RCC 7860 (cell line): Measurements from ENCODE around the gene RNF8.
"Not testable (repeated sequence)": the region's sequence is repeated elsewhere in the genome, so short reads cannot be mapped to it uniquely, and the experiment has no call there.

Experiments
- DNase-seq: peaks from one replicate; pipeline ENCODE4 v3.0.0-alpha.2; 2015; ENCODE audit warnings: low spot score
- FAIRE-seq: peaks from 2 replicates; lab custom pipeline; 2012; peaks lifted over from hg19 to GRCh38; lab: Jason Lieb, UNC

RNF8 gene

DNA sequence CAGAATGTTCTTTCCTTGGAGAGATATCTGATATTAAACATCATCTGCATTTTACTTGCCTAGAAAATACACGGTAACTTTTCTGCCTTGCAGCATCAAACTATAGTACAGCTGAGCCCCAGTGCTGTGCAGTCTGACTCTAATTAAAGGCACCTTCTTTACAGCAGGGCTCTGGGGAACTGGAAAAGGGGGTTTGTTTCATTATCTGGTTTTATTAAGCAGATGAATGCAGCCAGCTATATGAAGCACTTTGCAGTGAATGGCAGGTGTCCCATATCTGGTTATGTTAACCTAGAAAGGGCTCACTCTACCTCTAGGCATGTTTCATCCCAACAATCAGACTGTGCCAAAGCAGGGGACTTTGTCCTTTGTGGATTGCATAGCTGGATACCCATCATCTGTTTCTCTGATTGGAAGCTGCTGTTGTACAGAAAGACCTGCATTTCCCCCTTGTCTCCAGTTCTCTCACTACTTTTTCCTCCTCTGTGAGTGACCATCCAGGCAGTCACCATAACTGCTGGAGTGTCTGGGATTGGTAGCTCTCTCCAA lies 39.7 kb downstream of the RNF8 start:
- no peak for DNase-seq
- FAIRE-seq: no peak

DNA sequence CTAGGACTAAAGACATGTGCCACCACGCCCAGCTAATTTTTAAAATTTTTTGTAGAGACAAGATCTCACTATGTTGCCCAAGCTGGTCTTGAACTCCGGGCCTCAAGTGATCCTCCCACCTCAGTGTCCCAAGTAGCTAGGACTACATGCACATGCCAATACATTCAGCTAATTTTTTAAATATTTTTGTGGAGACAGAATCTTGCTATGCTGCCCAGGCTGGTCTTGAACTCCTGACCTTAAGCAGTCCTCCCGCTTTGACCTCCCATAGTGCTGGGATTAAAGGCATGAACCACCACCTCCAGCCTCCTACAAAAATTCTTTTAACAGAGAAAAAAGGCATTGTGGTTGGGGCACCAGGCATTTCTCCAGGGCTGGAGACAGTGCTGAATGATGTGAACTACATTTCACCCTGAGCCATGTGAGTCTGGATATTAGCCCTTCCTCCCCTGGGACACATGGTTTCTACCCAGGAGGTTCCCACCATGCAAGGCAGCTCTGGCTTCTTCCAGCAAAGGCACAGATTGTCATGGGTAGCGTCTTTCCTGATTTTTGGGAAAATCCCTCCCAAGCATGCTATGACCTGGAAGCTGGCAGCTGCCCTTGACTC lies 42.9 kb downstream of the RNF8 start:
- DNase-seq: no peak

DNA sequence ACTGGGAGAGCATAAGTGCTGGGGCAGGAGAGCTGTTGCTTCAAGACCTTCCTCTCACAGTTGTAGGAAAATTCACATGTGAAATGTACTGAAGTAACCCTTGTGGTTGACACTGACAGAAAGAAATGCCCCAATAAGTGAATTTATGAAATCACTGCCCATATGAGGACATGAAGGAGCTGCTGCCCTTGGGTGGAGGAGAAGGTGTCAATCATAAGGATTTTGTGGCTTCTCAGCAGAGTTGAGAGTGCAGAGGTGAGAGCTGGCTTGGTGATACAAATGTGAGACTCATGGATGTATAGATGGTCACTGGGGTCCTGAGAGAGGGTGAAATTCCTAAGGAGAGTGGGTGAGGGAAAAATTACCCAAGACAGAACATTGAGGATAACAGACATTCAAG lies 45.3 kb downstream of the RNF8 start:
- no peak for DNase-seq
- FAIRE-seq: no peak

More for the DNA sequence above, 42.9 kb downstream of the RNF8 start:
- no peak for FAIRE-seq

DNA sequence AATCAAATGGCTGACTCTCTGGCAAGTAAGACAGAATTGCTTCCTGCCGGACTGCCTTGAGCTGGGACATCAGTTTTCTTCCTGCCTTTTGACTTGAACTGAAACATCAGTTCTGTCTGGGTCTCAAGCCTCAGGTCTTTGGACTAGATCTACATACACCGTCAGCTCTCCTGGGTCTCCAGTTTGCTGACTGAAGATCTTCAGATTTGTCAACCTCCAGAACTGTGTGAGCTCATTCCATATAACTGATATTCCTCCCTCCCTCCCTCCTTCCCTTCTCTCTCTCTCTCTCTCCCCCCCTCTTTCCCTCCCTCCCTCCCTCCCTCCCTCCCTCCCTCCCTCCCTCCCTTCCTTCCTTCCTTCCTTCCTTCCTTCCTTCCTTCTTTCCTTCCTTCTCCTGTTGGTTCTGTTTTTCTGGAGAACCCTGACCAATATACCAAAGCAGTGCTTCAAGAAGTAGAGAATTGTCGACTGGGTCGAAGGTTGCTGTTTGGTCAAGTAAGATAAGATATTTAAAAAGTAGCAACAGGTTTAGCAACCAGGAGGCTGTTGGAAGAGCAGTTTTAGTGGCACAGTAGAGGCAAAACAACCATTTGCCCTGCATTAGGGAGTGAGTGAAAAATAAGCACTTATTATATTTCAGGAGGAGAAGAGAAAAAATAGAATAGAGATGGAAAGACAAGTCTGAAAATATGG lies 46.2 kb downstream of the RNF8 start:
- DNase-seq (no peak), FAIRE-seq (no peak)

DNA sequence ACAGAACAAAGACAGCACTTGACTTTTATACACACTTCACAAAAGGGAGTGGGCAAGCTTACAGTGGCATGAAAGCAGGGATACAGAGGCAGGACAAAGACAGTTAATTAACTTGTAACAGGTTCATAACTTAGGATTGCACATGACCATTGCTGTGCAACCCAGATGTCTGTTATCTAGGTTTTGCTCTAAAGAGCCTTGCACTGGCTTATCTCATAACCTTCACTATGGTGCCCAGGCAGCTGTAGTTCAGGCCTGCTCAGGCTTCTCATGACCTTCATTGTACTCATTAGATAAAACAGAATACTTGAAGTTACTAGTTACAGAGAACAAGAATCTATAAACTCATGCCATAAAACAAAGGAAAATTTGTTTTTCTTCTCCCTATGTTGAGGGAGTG lies 47.9 kb downstream of the RNF8 start:
- not testable (repeated sequence) for DNase-seq, FAIRE-seq

DNA sequence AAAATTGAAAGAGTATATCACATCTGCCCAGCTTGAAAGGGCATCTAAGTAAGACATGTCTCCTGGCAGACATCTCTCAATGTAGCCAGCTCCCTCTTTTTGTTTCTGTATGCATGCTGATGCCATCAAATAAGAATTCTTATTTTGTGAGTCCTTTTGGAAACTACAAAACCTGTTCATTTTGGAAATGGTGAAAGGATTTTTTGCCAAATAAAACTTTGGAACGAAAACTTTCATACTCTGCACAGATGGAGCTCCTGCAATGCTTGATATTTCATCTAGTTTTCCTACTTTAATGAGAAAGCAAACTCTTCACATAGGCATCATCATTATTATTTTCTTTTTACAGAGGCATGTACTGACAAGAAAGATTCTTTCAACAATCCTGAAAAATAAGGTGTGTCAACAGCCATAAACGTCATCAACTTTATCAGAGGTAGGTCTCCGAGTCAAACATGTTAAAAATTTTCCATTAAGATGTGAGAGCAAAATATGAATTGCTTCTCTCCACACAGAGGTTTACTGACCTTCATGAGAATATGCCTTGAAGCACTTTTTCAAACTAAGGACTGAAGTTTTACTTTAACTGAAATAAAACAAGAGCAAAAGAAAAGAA lies 53.1 kb downstream of the RNF8 start:
- no peak for DNase-seq
- FAIRE-seq: no peak

DNA sequence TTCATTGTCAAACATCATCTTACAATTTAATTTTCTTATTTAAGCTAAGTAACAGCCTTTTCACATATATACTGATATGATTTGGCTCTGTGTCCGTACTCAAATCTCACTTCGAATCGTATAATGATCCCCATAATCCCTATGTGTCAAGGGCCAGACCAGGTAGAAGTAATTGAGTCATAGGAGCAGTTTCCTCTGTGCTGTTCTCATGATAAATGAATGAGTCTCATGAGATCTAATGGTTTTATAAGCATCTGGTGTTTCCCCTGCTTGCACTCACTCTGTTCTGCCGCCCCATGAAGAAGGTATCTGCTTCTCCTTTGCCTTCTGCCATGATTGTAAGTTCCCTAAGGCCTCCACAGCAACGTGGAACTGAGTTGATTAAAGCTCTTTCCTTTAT lies 54.2 kb downstream of the RNF8 start:
- FAIRE-seq (no peak), DNase-seq (no peak)

DNA sequence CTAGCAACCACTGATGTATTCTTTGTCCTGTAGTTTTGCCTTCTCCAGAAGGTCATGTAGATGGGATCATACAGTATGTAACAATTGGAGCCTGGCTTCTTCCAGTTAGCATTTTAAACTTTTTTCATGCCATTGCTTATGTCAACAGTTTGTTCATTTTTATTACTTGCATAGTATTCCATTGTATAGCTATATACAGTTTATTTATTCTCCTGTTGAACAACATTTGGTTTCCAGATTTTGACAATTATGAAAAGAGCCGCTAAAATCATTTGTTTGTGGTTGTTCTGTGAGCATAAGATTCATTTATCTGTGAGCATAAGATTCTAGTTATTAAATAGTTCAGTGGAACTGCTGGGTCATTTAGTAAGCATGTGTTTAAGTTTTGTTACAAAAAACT lies 55.7 kb downstream of the RNF8 start:
- DNase-seq (no peak), FAIRE-seq (no peak)

DNA sequence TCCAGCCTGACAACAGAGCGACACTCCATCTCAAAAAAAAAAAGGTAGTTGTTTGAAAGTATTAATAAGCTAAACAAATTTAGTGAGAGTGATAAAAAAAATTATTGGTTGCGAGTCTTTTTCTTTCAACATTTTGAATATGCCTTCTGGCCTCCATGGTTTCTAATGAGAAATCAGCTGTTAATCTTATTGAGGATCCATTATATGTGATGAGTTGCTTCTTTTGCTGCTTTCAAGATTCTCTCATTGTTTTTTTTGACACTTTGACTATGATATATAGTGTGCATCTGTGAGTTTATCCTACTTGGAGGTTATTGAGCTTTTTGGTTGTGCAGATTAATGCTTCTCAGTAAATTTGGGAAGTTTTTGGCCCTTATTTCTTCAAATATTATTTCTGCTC lies 63.6 kb downstream of the RNF8 start:
- DNase-seq (no peak), FAIRE-seq (no peak)

DNA sequence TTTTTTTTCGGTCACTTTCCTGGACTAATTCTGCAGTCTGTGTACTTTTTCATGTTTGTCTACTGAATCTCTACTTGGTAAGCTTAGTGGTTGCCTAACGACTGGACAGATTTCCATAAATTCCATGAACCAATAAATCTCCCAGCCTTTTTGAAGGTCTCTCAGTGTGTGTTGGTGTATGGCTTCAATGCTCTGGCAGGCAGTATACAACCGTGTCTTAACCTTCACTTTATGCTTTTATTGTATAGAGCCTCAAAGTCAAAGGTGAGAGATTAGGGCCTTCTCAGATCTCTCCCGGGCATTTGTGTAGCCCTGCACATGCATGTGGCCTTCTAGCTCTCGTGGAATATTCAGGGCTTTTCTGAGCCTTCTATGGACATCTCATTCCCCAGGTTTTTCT lies 64.9 kb downstream of the RNF8 start:
- FAIRE-seq: no peak
- DNase-seq: no peak

DNA sequence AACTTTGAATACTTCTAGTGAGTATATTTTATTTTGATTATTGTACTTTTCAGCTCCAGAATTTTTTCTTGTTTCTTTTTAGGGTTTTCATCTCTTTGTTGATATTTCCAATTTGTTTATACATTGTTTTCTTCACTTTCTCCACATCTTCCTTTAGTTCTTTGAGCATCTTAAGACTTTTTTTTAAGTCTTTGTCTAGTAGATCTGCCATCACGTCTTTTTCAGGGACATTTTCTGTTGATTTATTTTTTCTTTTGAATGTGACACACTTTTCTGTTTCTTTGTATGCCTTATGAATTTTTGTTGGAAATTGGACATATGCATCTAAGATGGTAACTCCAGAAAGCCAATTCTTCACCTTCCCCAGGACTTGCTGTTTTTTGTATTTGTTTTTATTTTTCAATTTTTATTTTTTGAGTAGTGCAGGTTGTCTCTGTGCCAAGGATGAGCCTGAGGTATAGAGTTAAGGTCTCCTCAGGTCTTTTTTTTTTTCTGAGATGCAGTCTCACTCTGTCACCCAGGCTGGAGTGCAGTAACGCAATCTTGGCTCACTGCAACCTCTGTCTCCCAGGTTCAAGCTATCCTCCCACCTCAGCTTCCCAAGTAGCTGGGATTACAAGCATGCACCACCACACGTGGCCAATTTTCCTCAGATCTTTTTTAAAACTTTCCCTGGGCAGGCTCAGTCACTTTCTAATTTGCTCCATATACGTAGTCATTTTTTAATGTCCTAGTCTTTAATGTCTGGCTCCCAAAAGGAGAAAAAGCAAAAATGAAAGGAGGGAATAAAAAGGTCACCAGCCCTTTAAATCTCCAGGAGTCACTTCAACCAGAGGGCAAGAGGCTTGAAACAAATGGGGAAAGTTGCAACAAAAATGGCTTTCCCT lies 72.5 kb downstream of the RNF8 start:
- FAIRE-seq: no peak
- DNase-seq: no peak

DNA sequence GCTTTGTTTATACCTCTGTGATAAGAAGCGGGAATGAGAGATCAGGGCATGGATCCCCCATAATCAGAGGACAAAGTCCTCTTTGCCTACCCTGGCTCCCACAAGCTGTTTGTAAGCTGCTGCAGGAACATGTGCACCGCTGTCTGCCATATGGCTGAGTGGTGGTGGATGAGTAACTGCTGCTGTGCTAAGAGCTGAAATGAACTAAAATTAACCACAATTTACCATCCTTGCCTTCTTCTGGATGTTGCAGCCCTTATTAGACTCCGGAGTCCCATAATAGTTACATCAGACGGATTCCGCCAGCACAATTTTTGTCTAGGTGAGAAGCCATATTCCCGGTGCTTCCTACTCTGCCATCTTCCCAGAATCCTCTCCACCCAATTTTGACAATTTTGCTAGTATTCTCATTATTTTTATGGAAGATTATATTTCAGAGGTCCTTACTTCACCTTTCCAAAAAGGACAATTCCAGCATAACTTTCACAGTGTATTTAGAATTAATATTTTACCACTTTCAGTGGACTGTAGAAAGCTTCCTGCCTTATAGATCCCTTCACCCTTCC lies 73.2 kb downstream of the RNF8 start:
- DNase-seq (no peak), FAIRE-seq (no peak)

DNA sequence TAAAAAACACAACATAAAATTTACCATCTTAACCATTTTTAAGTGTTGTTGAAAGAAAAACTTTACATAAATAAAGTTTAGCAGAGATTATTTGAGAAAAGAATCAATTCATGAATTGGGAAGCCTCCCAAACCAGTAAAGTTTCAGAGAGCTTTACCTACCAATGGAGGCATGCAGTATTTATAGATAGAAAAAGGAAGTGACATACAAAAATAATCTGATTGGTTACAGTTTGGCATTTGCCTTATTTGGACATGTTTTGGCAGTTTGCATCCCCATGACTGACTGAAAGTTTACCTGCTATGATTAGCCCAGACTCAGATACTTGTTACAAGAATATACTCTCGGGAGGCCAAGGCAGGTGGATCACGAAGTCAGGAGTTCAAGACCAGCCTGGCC lies 75.6 kb downstream of the RNF8 start:
- FAIRE-seq: no peak
- no peak for DNase-seq

DNA sequence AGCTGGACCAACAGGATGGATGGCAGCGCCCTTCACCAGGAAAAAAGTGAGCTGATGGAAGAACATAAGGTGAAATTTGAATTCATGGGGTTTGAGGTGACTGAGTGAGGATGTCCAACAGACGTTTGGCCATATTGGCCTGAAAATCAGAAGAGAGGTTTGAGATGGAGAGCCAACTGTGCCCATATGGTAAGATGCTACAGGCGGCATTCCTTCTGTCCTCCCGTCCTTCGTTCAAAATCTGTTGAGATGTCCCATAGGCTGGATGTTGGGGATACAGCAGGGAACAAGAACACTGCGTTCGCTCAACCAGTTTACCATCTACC lies 78.8 kb downstream of the RNF8 start:
- no peak for FAIRE-seq
- DNase-seq: no peak

DNA sequence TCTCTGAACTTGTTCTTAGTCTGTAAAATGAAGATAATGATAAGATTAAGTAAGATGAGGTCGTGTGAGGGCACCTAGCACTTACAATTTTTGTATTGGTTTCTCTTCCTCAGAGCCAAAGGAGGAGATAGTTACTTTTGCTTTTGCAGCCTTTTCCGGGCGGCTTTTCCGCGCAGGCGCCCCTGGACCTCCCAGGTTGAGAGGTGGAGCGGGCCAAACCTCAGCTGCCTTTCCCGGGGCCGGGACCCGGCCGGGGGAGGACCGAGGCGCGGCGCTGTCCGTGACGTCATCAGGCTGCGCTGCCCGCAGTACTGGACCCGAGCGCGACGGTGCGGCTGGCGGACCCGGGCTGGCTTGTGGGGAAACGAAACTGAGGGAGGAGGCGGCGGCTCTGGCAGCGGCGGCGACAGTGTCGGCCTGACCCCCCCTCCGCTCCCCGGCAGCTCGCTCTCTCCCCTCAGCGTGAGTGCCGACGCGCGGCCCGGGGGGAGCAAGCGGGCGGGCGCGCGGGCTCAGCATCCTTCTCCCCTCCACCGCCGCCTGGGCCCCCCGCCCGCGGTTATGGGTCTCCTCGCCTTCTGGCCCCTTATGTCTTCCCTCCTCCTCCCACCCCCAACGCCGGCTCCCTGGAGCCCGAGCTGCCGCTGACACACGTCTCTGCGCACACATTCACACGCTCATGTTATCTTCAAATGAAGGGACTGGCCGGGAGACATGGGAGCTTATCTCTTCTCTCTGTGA lies 79.3 kb downstream of the RNF8 start, which contains the start of gene CMTR1:
Gene CMTR1 (plus strand): TSS at position 306 of the 741 bp plus-strand sequence. CDS start 2,409 bp downstream, outside the sequence.
- FAIRE-seq (peak; percentile 10), DNase-seq (peak; percentile 76)

DNA sequence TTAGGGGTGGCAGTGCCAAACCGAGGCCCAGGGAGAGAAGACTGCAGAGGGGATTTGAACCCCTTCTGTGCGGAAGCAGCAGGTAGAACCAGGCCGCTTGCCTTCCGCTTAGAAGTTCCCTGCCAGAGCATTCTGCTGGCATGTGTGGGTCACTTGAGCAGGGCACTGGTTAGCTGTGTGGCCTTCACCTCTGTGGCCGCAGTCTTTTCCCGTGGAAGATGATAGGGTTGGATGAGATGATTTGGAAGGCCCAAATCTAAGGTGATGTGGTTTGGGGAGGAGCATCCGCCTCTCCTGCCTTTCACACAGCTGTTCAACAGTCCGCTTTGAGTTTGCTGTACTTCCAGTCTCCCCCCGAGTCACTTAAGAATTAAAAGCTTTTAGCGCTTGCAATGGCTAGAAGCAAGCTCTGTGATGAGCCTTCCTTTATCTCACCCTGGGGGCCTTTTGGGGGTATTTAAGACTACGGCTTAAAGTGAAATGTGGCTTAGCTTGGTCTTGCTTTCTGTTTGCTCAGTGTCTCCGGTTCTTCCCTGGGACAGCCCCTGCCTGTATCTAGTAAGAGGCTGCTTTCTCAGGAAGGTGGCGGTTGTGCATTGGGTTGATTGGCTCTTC lies 80.0 kb downstream of the RNF8 start:
- no peak for FAIRE-seq
- no peak for DNase-seq

DNA sequence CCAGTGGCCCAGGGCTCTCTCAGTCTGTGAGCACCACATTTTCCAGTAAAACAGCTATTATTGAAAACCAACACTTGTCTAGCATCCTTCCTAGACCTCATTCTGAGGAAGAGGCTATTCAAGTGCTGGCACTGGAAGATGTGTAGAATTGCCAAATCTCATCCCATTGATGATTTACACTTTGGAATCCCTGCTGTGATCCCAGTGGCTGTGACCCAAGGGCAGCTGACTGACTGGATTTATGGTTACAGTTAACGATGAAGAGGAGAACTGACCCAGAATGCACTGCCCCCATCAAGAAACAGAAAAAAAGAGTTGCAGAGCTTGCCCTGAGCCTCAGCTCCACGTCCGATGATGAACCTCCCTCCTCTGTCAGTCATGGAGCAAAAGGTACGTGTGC lies 81.6 kb downstream of the RNF8 start:
- FAIRE-seq: no peak
- DNase-seq: no peak

DNA sequence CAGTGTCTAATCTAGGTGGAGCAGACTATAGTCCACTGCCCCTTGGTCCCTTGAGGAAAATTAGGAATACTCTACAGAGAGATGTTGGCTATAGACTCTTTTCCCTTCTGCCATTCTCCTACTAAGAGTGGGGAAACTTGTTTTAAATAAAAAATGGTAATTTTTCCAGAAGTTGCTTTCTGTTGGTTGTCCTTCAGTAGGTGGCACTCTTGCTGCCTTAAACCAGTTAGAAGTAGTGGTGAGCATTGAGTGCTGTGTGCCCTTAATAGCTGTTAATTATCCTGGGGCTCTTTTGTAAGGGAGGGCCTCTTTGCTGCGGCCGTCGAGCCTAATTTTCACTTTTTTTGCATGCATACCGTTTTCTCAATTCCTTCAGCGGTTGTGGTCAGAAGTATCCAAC lies 82.0 kb downstream of the RNF8 start:
- DNase-seq (no peak), FAIRE-seq (no peak)

DNA sequence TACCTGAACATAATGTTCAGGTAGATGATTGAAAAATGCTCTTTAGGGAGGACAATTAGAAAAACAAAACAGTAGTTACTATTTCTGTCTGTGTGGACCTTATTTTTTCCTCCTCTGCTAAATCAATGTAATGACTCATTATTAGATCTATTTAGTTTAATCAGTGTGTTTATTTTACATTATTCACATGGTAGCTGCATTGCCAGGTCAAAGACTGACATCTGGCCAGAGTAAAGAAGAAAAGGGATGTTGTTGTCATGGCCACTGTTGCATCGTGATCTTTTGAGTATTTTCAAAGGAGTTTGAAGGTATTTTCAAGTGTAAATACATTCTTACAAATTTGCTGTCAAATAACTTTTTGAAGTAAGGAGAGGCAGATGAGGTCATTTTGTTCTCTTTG lies 85.1 kb downstream of the RNF8 start:
- FAIRE-seq: no peak
- DNase-seq: no peak

DNA sequence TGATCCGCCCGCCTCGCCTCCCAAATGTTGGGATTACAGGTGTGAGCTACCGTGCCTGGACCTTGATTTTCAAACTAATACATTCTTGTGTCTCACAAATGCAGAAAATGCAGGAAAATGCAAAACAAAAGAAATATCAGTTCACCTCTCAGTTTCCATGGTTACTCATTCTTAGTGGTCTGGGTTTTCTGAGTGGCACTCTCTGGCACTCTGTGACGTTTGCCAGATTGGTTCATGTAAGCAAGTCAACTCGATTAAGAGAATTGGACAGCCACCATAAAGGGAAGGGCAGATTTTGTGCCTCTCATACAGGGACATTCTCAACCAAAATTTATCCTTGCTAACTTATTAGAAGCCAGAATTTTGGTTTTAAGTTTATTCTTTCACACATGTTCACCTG lies 87.9 kb downstream of the RNF8 start:
- no peak for DNase-seq
- FAIRE-seq: no peak
